COLO829 (cell line): ENCODE results near the gene MYCBP2.

Source experiments
- DNase-seq: peaks from one replicate; pipeline ENCODE4 v3.0.0; 2012; ENCODE audit warnings: low spot score

MYCBP2 gene

DNA sequence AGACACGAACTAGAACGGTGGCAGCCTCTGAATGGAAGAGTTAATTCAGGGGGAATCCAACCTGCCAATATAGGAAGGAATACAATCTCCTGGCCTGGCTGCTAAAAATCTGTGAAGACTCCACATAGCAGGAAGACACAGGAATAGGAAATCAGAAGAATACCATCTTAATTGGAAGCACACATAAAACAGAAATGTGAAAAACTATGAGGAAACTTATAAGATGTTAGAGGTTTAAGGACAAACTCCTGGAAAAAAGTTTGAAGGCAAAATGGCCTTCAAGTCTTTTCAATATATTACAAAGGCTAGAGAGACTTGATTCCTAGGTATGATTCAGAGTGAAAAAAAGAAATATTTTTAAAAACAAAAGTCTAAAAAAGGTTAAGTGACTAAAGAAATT, 221.8 kb downstream of the MYCBP2 start:
- DNase-seq, result no peak

GRCh38 chr13:77099415-77099814, 227.5 kb downstream of the MYCBP2 start:
- no peak for DNase-seq

- no peak for DNase-seq
These were observed 231.6 kb downstream of the MYCBP2 start for GRCh38 chr13:77095288-77095687.

- DNase-seq, result no peak
These were observed 232.1 kb downstream of the MYCBP2 start for GRCh38 chr13:77094773-77095172.

- no peak for DNase-seq
These were observed 233.2 kb downstream of the MYCBP2 start for GRCh38 chr13:77093735-77094134.

GRCh38 chr13:77084755-77085154, 242.1 kb downstream of the MYCBP2 start:
- DNase-seq, result no peak

DNA sequence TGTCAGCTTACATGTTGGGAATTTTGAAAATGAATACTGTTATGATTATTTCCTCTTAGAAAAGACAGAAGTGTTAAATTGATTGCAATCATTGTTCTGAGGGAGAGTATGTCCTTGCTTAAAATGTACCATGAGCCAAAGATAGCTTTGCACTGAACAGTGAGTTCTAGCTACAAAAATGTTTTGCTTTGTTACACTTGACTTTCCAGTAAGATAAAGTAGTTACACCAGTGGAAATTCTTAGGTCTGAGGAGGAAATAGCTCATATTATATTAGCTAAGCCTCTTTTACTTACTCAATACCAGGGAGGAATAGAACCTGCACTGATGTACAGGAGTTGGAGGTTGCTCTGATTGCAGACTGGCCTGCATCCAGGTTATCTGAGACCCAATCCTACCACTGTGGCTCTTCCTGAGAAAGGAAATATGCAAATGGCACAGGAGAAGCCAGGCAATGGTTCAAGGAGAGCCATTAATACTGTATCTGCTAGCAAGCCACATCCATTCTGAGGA, 246.9 kb downstream of the MYCBP2 start:
- DNase-seq, result no peak

GRCh38 chr13:77067519-77067918, 259.4 kb downstream of the MYCBP2 start:
- DNase-seq, result no peak

GRCh38 chr13:77065461-77066147, 261.3 kb downstream of the MYCBP2 start:
- DNase-seq, result no peak

DNA sequence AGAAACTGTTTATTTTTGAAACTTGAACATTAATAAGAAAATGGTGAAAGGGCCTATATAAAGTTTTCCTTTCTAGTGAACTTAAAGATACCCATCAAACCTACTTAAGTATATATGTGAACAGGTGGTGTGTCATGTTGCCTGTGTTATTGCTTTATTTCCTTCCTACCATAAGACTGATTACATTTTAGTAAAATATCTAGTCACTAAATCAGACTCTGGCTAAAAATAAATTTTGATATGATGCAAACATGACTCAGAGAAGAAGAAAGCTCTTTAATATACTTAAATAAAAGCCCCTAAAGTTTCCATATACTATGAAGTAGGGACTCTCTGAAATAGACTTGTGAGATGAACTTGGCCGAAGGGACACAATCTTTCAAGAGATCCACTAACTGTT, 264.8 kb downstream of the MYCBP2 start:
- DNase-seq, result no peak

GRCh38 chr13:77061362-77061761, 265.5 kb downstream of the MYCBP2 start:
- no peak for DNase-seq

DNA sequence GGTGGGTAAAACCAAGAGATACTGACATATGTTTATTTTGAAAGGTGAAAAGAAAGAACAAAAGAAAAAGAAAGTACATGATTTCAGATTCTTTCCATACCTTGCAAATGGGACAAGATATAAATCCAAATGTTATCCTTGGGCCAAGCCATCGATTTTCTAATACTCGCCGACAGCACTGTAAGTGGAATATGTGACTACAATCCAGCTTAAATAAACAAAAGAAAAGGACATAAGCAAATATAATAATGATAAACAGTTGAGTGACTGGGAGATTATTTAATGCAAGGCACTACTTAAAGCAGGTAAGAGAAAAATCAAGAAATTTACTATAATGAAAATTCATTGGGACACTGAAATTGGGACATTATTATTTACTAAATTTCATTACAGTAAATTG, 270.0 kb downstream of the MYCBP2 start:
- no peak for DNase-seq

DNA sequence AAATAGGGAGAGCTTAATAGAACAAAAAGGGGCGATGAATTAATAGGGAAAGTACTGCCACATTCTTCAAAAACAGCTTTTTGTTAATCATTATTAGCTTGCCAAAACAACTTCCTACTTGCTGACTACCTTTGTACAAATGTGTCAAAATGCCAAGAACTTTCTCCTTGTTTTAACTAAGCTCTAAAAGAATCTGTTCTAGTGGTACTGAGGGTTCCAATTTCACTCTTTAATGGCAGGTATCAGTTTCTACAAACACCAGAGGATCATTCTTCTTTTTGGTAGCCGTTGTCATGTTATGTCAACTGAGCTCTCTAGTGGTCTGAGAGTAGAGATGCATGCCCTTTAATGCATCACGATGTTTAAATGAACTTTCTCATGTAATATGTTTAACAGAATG, 270.5 kb downstream of the MYCBP2 start:
- no peak for DNase-seq

DNA sequence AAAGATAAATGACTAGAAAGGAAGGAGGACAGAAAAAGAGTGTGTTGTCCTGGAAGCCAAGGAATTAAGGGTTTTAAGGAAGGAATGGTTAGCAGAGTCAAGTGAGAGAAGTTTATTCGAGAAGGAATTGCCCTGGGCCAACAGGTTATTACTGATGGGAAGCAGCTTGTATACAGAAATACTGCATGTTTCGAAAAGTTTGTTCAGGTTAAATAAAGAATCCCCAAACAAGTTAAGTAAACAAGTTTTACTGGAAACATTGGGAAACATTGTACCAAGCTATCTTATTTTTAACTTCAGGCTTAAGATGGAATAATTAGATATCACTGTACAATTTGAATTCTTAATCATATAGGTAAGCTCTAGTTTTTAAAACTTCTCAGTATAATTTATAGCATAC, 271.7 kb downstream of the MYCBP2 start:
- no peak for DNase-seq

DNA sequence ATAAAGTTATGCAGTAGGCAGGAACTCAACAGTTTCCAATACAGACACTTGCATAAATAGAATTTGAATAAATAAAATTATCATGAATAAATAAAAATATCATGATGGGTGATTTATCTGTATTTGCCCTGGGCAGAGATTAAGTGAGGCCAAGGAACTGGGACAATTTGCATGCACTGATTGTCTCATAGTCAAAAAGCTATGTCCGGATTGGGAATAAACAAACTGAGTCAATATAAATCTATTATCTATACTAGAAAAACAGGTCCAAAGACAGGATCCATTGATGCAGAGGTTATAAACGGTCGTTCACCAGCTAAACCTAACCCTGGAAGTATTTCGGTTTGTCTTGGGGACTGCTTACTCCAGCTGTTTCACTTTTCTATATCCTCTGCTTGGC, 273.7 kb downstream of the MYCBP2 start:
- no peak for DNase-seq

DNA sequence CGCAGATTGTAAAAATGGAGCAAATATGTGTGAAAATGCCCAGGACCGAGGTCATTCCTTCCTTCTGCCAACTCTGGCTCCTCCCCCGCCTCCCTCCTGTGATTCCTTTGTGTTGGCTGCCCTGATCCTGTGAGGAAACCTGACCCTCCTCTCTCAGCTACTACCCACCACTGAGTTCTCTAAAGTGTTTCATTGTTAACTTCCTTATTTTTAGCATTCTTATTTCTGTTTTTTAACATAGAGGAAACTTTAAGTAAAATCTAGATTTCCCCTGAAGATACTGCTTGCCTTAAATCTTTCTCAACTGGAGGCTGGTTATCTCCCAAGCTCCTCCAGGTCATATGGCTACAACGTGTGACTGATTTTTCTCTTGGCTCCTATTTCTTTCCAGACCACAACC, 278.2 kb downstream of the MYCBP2 start:
- DNase-seq, result no peak

GRCh38 chr13:77047649-77048343, 279.1 kb downstream of the MYCBP2 start:
- DNase-seq, result no peak

GRCh38 chr13:77042566-77043177, 284.2 kb downstream of the MYCBP2 start:
- no peak for DNase-seq

DNA sequence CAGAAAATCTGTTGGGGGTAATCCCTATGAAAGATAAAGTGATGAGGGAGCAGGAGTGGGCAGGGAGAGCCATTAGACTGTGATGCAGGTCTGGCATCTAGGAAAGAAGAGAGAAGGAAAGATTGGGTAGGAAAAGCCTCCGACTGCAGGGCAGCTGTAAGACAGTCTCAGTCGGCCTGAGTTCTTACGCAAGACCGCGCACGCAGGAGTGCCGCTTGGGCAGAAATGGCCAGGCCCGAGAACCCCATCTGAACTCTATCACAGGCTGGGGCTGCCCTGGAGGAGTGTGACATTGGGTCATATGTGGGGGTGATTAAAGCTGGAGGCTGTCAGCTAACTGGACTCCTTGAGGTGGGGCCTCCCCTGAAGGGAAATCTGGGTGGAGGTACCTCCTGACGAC, 286.1 kb downstream of the MYCBP2 start:
- DNase-seq, result no peak

DNA sequence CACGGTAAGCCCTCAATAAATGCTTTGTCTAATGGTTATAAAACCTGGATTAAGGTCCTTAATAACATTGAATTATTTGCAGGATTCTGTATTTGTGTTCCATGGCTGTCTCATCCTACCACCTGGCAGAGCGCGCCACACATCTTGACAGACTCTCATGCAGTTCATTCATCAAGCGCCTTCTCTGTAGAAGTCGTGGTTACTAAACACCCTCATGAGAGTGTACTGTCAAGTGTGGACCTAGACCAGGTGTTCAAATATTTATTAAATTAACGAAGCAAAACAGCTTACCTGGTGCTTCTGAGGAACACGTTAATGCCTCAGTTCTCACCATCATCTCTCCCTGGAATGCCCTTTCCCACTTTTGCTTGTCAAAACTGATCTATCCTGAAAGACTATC, 286.8 kb downstream of the MYCBP2 start:
- DNase-seq, result no peak

DNA sequence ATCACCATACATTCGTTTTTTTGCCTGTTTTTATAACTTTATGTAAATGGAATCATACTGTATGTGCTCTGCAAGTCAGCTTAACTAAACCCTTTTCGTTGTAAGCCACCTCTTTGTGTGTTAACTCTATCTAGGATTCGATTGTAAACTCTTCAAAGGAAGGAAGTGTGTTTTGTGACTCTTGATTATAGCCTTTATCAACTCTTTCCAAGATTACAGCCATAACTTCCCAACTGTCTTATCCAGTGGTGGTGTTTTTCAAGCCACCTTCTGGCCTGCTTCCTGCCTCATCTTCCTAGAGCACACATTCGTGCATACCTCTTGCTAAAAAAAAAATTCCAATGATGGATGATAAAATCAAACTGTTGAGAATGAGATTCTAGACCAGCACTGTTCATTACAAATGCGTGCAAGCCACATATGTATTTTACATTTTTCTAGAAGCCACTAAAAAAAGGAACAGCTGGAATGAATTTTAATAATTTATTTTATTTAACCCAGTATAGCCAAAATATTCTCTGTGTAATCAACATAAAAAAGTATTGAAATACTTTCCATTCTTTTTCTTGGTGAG, 287.9 kb downstream of the MYCBP2 start:
- no peak for DNase-seq

- no peak for DNase-seq
These were observed 290.6 kb downstream of the MYCBP2 start for GRCh38 chr13:77036279-77036678.

DNA sequence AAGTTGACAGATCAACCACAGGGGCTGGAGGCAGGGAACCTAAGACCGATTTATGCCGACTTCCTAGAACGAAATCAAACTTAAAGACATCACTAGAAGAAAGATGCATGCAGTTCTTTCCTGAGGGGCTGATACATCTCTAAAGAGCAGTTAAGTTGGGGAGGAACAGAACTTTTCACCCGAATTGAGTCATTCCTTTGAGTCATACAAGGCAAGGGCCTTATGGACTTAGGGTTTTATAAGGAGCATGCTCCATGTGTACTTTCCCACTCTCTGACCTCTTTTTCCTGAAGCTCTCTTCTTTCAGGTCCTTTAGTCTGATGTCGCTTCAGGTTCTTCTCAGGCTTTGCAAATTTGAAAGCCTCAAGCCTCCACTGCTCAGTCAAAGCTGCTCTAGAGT, 292.0 kb downstream of the MYCBP2 start:
- DNase-seq, result no peak
